Activated CD8-positive, alpha-beta memory T cell treated with anti-CD3 and anti-CD28 coated beads, Interleukin-2, amount 50 U/mL, for 4 hours (primary cell): Measurements from ENCODE around the gene RAPGEF3.
A peak's percentile ranks its signal among the peaks of the same experiment; 100 is the strongest.

Experiments used
- DNase-seq: peaks from one replicate; pipeline ENCODE4 v3.0.0-alpha.2; 2020

The RAPGEF3 gene

DNA sequence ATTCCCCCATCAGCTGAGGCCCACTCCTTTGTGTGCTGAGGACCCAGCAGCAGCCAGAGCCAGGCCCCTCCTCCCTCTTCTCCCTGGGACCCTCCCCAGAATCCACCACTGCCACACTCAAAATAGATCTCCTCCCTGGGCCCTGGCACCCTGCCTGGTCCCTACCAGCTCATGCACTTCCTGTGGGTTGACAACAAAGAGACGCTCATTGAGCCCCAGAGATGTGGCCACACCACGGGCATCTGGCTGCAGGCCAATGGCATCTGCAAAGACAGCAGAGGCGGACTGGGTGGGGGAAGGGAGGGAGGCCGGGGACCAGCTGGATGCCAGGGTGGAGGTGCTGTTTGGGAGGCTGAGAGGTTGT, 17.4 kb downstream of the RAPGEF3 start:
- peak; percentile 54 for DNase-seq

GRCh38 chr12:47740606-47741339, 17.9 kb downstream of the RAPGEF3 start:
- DNase-seq = no peak

DNA sequence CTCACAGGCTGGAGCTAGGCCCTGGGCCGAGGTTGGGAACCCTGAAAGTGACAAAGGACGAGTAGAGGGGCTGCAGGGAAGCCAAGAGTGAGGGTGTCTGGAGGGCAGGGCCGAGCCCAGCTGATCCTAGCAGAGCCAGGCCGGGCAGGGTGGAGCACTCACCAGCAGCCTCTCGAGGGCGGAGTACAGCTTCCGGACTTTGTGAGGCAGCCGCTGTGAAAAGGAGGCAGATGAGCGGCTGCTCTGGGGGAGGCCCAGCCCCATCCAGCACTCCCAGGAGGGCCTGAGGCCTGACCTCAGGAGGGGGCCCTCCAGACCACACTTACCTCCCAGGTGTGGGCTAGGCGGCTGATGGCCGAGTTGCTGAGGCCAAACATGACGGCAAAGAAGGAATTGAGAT, 18.7 kb downstream of the RAPGEF3 start:
- no peak for DNase-seq

- no peak for DNase-seq
Observed at GRCh38 chr12:47739297-47739696, 19.4 kb downstream of the RAPGEF3 start.

DNA sequence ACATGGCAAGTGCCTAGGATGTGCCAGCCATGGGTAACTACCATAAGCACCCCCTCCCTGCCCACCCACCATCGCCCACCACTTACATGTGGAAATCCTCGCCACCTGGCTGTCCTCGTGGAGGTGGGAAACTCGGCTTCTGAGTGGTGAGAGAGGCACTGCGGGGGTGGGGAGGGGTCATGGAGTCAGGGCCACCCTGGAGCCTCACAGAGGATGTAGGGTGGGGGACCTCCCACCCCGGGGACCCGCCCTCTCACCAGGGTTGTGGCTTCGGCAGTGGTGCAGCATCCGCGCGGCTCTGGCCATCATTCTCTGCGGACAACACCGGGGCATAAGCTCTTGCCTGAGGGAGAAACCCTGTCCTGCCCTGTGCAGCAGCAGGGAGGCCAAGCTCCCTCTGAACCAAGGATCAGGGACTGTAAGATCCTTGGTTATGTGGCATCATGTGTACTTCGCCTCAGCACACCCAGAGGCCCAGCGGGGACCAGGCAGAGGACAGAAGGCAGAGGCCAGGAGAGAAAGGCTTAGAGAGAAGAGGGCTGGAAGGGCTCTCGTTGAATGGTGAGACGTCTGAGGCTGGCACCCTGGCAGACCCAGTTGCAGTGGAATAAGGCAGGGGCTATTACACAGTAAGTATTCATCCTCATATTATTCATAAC, 20.6 kb downstream of the RAPGEF3 start:
- DNase-seq = no peak

DNA sequence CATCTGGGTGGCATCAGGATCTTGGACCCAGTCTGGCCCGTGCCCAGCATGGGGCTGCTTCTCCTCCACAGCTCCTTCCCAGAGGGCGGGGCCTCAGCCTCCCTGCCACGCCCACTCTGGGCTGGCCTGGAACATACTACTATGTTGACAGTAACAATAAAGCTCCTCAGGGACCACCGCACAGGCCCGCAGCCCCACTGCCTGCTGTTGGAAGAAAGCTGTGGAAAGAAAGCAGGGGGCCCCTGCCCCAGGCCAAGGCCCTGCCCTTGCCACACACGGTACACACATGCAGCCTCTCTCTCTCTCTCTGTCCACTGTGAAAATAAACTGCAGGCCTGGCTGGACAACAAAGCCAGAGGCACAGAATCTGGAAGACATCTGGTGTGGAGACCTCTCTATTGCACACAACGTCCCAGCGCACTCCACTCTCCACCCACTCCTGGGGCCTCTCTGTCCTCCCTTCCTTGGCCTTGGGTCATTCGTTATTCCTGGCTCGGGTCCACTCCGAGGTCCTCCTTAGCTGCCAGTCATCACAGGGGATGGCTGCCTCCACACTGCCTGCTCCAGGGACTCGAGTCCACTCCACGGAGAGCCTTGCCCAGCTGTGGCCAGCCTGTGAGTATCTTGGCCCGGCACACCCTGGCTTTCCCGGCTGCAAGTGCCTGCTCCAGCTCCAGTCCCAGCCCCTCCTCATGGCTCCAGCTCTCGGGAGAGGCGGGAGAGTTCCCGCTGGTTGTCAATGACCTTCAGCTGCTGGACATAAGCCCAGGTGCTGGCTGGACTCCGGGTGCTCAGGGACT, 21.6 kb downstream of the RAPGEF3 start:
- no peak for DNase-seq

DNA sequence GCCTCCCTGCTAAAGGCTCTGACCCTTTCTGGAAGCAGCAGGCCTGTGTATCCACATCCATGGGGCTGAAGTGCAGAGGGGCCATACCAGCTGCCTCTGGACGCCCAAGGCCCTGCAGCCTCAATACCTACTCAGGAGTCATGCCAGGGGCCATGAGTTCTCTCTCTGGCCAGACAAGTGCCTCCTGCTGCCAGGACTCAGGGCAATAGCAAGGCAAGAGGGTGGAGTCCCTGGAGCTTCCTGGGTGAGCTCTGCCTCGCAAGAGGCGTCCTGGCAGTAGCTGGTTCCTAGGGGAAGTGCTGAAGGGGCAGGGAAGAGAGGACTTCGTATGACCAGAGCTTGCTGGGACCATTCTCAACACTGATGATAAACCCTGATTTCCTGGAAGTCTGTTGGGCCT, 22.5 kb downstream of the RAPGEF3 start:
- no peak for DNase-seq

- DNase-seq = no peak
Observed at GRCh38 chr12:47735649-47736048, 23.0 kb downstream of the RAPGEF3 start.

DNA sequence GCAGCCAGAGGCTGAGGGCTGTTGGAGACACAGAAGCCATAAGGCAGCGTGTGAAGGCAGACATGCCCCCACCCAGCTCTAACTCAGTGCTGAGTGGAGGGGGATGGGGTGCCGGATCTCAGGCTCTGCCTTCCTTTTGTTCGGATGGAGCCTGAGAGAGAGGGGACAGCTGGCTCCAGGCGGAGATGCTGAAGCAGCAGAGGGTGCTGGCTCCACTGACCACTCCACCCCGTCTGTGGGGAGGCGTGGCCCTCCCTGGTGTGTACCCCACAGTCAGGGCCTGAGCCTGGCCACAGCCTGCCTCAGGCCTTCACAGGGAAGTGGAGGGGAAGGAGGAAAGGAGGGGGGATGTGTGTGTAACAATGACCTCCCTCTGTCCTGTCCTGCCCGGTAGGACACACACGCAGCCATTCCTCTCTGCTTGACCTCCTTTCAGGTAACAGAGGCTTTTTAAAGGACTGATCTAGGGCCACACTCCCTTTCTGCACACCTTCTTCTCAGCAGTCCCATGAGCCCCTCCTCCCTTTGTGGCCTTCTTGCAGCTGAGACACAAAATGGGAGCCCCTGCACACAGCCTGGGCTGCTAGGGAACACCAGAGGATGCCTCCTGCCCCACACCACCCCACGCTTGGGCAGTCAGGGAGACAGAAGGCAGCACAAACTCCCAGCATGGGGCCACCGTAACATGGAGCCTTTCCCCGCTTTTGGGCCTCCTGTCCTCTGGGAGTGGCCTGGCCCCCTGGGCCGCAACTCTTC, 23.8 kb downstream of the RAPGEF3 start:
- no peak for DNase-seq

DNA sequence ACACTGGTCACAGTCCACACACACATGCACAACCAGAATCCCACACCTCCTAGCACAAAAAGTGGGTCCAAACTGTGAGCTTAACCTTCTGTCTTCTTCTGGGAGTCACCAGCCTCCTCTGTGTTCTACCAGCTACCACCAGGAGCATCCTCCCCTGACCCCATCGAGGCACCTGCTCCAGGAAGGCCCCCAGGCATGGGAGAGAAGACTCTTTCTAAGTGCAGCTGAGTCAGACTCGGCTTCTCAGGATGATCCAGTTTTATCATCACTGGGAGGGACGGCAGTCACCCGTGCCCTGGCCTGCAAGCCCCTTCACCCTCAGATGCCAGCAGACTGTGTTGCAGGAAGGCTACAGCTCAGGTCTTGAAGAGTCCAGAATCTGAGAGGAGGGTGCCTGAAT, 25.5 kb downstream of the RAPGEF3 start:
- no peak for DNase-seq

DNA sequence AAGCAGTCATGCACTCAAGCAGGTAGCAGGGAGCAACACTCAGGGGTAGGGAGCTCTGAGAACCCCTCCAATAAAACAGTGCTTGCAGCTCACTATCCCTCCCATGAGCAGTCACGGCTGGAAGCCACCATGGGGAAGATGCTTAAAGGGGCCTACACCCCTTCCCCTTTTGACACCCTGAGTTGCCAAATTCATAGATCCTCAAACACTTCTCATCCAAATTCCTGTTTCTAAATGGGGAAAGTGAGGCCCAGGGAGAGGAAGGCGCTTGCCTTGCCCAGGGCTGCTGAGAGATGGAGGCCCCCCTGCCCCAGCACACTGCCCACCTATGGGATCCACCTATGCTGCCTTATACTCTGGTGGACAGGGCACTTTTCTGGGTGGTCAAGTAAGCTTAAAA, 26.2 kb downstream of the RAPGEF3 start:
- no peak for DNase-seq

- no peak for DNase-seq
Observed at GRCh38 chr12:47731723-47732122, 27.0 kb downstream of the RAPGEF3 start.

DNA sequence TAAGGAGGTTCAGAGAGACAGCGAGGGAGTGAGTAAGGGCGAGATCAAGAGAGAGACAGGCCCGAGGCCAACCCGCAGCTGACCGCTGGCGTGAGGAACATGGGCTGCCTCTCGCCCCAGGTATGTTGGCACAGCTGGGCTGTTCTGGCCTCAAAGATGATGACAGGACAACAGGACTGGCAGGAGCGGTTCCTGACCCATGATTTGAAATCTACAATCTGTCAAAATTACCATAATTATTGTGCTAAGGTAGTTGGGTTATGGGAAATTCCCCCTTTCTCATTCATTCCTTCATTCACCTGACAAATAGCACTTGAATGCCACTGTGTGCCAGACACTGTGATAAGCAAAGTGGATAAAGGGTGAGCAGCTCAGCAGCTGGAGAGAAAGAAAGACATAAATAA, 28.3 kb downstream of the RAPGEF3 start:
- DNase-seq = no peak

DNA sequence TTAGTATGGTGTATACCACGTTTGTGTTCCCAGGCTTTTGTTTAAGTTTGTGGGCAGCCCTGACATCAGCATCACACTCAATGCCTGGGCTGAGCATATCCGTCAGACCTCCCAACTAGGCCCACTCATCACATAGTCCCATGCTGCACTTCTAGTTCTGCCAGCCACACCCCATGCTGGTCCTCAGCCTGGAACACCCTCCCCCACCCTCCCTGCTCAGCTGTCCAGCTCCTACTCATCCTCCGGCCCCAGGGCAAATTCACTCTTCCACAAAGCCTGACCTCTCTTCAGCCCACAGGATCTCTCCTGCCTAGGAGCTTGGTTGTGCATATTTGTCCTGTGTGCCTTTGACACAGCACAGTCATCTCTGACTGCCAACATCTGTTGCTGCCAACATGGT, 29.4 kb downstream of the RAPGEF3 start:
- DNase-seq = no peak

DNA sequence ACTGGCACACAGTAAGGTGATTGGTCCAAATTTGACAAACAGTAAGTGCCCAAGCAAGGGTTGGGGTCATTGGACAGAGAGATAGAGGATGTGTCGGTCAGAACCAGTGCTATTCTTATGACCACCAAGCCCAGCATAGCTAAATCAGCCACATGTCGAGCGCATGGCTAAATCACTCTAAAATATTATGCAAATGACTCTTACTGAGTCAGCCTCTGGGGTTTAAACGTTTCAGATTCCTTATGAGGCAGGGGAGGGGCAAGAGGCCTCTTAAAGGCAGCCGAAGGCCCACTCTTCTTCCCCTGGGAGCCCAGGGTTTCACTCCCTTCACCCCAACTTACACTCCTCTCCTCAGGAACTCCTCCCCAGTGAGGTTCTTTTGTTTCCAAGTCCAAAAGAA, 32.8 kb downstream of the RAPGEF3 start:
- no peak for DNase-seq

DNA sequence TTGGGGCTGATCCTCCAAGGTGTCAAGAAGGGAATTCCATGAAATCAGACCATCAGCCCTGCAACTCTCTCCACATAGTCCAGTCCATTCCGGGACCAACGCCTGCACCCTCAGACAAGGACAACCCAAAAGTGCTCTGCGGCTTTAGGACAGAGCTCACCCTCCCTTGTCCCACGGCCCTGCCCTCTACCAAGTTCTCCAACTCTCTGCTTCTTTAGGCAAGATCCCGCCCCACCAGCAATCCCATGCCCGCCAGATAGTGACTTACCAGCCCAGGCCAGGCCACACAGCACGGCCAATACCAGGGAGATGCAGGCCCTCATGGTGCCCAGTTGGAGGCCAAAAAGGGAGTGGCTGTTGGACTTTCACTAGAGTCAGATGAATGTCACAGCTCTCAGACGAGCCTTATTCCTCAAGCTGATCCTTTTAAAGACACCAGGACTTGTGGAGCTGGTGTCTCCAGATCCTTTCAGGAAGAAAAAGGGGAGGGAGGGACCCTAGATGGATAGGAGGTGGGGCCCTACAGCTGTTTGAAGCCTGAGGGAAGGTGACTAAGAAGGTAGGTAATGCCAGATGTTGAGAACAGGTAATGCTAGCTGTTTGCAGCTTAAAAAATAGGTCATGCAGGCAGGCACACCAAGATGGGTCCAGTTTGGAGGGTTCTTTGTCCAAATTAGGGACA, 33.4 kb downstream of the RAPGEF3 start, which contains the start of gene ENDOU:
Gene ENDOU, minus strand, starts transcription at position 400 of the 682 bp plus-strand sequence. Its CDS starts 77 bp downstream, at position 323.
- no peak for DNase-seq

DNA sequence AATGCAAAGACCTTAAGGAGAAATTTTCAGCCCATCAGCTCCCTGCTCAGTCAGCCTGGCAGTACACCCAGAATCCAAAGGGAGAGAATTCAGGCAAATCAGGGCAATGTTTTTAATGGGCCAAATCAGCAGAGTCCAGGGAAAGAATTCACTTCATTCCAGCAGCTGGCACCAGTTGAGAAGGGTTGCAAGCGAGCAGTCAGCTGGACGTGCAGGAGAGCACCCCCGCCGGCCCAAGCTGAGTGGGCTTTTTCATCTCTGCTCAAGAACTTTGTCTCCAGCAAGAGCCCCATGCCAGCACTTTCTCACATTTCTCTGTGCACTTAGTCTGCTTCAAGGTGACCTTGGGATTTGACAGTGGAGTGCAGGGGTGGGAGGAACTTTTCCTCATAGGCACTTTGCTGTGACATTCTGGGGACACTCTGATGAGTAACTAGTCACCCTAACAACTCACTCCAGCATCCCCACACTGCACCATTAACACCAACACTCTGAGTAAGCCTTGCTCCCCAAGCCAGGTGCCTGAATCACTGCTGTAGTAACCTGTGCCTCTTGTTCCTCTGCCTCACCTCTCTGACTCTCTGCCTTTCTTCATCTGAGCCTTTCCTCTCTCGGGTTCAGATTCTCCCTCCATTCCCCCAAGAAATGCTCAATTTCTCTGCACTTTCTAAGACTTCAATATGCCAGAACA, 35.6 kb downstream of the RAPGEF3 start:
- DNase-seq = no peak

GRCh38 chr12:47722136-47722834, 36.4 kb downstream of the RAPGEF3 start:
- DNase-seq = no peak

GRCh38 chr12:47721431-47721973, 37.2 kb downstream of the RAPGEF3 start:
- DNase-seq = no peak

DNA sequence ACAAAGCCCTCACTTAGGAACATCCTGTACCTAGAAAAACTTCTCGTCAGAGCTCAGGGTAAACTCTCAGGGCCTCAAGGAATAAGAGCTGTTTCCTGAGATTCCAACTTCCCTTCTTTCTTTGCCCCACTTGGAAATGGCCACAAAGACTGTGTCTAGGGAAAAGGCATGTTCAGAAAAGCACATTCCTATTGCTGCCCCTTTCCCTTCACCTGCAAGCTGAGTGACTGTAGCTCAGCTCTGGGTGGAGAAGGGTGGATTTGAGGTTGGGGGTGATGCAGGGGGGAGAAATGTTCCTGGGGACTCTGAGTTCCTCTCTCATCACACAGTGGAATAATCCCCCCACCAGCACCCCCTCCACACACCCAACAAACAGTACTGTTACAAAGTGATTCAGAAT, 40.1 kb downstream of the RAPGEF3 start:
- no peak for DNase-seq
